ENCODE measurements around the gene SP3.
"Not testable (repeated sequence)": the region's sequence is repeated elsewhere in the genome, so short reads cannot be mapped to it uniquely, and the experiment has no call there.

The SP3 gene

GRCh38 chr2:173889464-173889863 is 75.7 kb downstream of the SP3 start:
- Mint-ChIP-seq H3K9me3 (peaks cover 24% of the 10 kb centered on the region), H3K27me3 (peaks cover 24% of the 10 kb centered on the region), H3K4me1 (ENCODE audit: low read depth) (peaks cover 16% of the 10 kb centered on the region)
- H3K4me3 Mint-ChIP-seq; DNase-seq; H3K27ac Mint-ChIP-seq; H3K36me3 Mint-ChIP-seq (ENCODE audit: low read depth): not testable (repeated sequence)

- Mint-ChIP-seq H3K27ac (no peak overlapping the region), H3K27me3 (peaks cover 22% of the 10 kb centered on the region), H3K36me3 (ENCODE audit: low read depth) (no peaks in the 10 kb centered on the region), H3K4me1 (ENCODE audit: low read depth) (peaks cover 3% of the 10 kb centered on the region), H3K9me3 (peaks cover 24% of the 10 kb centered on the region), H3K4me3 (no peak overlapping the region)
- DNase-seq, result no peak
These were observed 78.6 kb downstream of the SP3 start for GRCh38 chr2:173886613-173887012.

GRCh38 chr2:173884025-173884802 is 81.0 kb downstream of the SP3 start:
- no peak overlapping the region for H3K27ac Mint-ChIP-seq
- H3K4me1 Mint-ChIP-seq (ENCODE audit: low read depth), result peaks cover 6% of the 10 kb centered on the region
- peaks cover 11% of the 10 kb centered on the region for H3K9me3 Mint-ChIP-seq
- H3K27me3 Mint-ChIP-seq, result peaks cover 34% of the 10 kb centered on the region
- H3K36me3 Mint-ChIP-seq (ENCODE audit: low read depth), result no peaks in the 10 kb centered on the region
- H3K4me3 Mint-ChIP-seq, result no peak overlapping the region
- no peak for DNase-seq

- peaks cover 11% of the 10 kb centered on the region for H3K4me1 Mint-ChIP-seq (ENCODE audit: low read depth)
- peaks cover 26% of the 10 kb centered on the region for H3K27me3 Mint-ChIP-seq
- H3K27ac Mint-ChIP-seq, result no peak overlapping the region
- H3K9me3 Mint-ChIP-seq, result no peaks in the 10 kb centered on the region
- no peaks in the 10 kb centered on the region for H3K36me3 Mint-ChIP-seq (ENCODE audit: low read depth)
- H3K4me3 Mint-ChIP-seq, result no peak overlapping the region
- no peak for DNase-seq
These were observed 83.3 kb downstream of the SP3 start for GRCh38 chr2:173881886-173882285.

GRCh38 chr2:173881461-173881860 is 83.7 kb downstream of the SP3 start:
- DNase-seq, result no peak
- Mint-ChIP-seq H3K27me3 (peaks cover 26% of the 10 kb centered on the region), H3K36me3 (ENCODE audit: low read depth) (no peaks in the 10 kb centered on the region)

GRCh38 chr2:173880561-173880960 is 84.6 kb downstream of the SP3 start:
- Mint-ChIP-seq H3K4me1 (ENCODE audit: low read depth) (peaks cover 11% of the 10 kb centered on the region), H3K36me3 (ENCODE audit: low read depth) (no peaks in the 10 kb centered on the region), H3K4me3 (no peak overlapping the region), H3K27ac (no peak overlapping the region), H3K9me3 (no peaks in the 10 kb centered on the region), H3K27me3 (peaks cover 26% of the 10 kb centered on the region)
- no peak for DNase-seq

More at GRCh38 chr2:173881461-173881860, 83.7 kb downstream of the SP3 start:
- H3K27ac Mint-ChIP-seq, result no peak overlapping the region
- H3K4me3 Mint-ChIP-seq, result no peak overlapping the region
- H3K9me3 Mint-ChIP-seq, result no peaks in the 10 kb centered on the region
- peaks cover 11% of the 10 kb centered on the region for H3K4me1 Mint-ChIP-seq (ENCODE audit: low read depth)

GRCh38 chr2:173876833-173877413 is 88.2 kb downstream of the SP3 start:
- no peak overlapping the region for H3K4me3 Mint-ChIP-seq
- no peak for DNase-seq
- peaks cover 8% of the 10 kb centered on the region for H3K4me1 Mint-ChIP-seq (ENCODE audit: low read depth)
- no peaks in the 10 kb centered on the region for H3K9me3 Mint-ChIP-seq
- H3K27ac Mint-ChIP-seq, result no peak overlapping the region
- H3K27me3 Mint-ChIP-seq, result peaks cover 22% of the 10 kb centered on the region
- H3K36me3 Mint-ChIP-seq (ENCODE audit: low read depth), result no peaks in the 10 kb centered on the region

- no peak overlapping the region for H3K4me3 Mint-ChIP-seq
- H3K27ac Mint-ChIP-seq, result no peak overlapping the region
- DNase-seq, result no peak
These were observed 90.3 kb downstream of the SP3 start for GRCh38 chr2:173874894-173875237.

GRCh38 chr2:173874003-173874893 is 90.9 kb downstream of the SP3 start:
- Mint-ChIP-seq H3K36me3 (ENCODE audit: low read depth) (no peaks in the 10 kb centered on the region), H3K9me3 (no peaks in the 10 kb centered on the region), H3K4me3 (no peak overlapping the region), H3K4me1 (ENCODE audit: low read depth) (peaks cover 5% of the 10 kb centered on the region), H3K27ac (no peak overlapping the region), H3K27me3 (peaks cover 8% of the 10 kb centered on the region)
- no peak for DNase-seq

More at GRCh38 chr2:173874894-173875237, 90.3 kb downstream of the SP3 start:
- no peaks in the 10 kb centered on the region for H3K36me3 Mint-ChIP-seq (ENCODE audit: low read depth)
- peaks cover 12% of the 10 kb centered on the region for H3K27me3 Mint-ChIP-seq
- H3K9me3 Mint-ChIP-seq, result no peaks in the 10 kb centered on the region
- H3K4me1 Mint-ChIP-seq (ENCODE audit: low read depth), result peaks cover 8% of the 10 kb centered on the region

GRCh38 chr2:173872714-173873113 is 92.5 kb downstream of the SP3 start:
- Mint-ChIP-seq H3K36me3 (ENCODE audit: low read depth) (no peaks in the 10 kb centered on the region), H3K9me3 (no peaks in the 10 kb centered on the region), H3K4me1 (ENCODE audit: low read depth) (no peaks in the 10 kb centered on the region), H3K4me3 (no peak overlapping the region), H3K27ac (no peak overlapping the region), H3K27me3 (peaks cover 14% of the 10 kb centered on the region)
- no peak for DNase-seq

- Mint-ChIP-seq H3K36me3 (ENCODE audit: low read depth) (no peaks in the 10 kb centered on the region), H3K27ac (no peak overlapping the region), H3K27me3 (peaks cover 22% of the 10 kb centered on the region), H3K4me3 (no peak overlapping the region), H3K4me1 (ENCODE audit: low read depth) (no peaks in the 10 kb centered on the region), H3K9me3 (no peaks in the 10 kb centered on the region)
- no peak for DNase-seq
These were observed 95.6 kb downstream of the SP3 start for GRCh38 chr2:173869244-173870229.

- Mint-ChIP-seq H3K4me3 (no peak overlapping the region), H3K27ac (no peak overlapping the region), H3K9me3 (no peaks in the 10 kb centered on the region), H3K27me3 (peaks cover 22% of the 10 kb centered on the region), H3K36me3 (ENCODE audit: low read depth) (no peaks in the 10 kb centered on the region), H3K4me1 (ENCODE audit: low read depth) (no peaks in the 10 kb centered on the region)
- DNase-seq, result no peak
These were observed 96.8 kb downstream of the SP3 start for GRCh38 chr2:173868406-173868805.

- no peaks in the 10 kb centered on the region for H3K9me3 Mint-ChIP-seq
- H3K4me3 Mint-ChIP-seq, result no peak overlapping the region
- H3K27ac Mint-ChIP-seq, result no peak overlapping the region
- H3K36me3 Mint-ChIP-seq (ENCODE audit: low read depth), result no peaks in the 10 kb centered on the region
- peaks cover 22% of the 10 kb centered on the region for H3K27me3 Mint-ChIP-seq
- DNase-seq, result no peak
- no peaks in the 10 kb centered on the region for H3K4me1 Mint-ChIP-seq (ENCODE audit: low read depth)
These were observed 98.1 kb downstream of the SP3 start for GRCh38 chr2:173866874-173867618.
